Ovary (tissue), 3 donors: Measurements from ENCODE around the gene MOBP.

ENCODE experiments used
- POLR2A ChIP-seq: fragments of 450-650 bp; IDR thresholded peaks from one replicate; pipeline ENCODE4 v1.6.1; 2017; ENCODE audit warnings: antibody characterized with exemption, mild to moderate bottlenecking, moderate library complexity
- TF ChIP-seq, protein P1 (sequence below), 3 donors: fragments of 450-650 bp in 2 of 3; fragments of 200-600 bp in 1 of 3; IDR thresholded peaks; one replicate each; pipeline versions ENCODE4 v1.5.1 to v1.8.0; 2016 to 2022; ENCODE audit warnings: antibody characterized with exemption in 3 of 3, mild to moderate bottlenecking in 1 of 3
- donor health status: DM: no; HTN: no; CAD: no.

DNA sequence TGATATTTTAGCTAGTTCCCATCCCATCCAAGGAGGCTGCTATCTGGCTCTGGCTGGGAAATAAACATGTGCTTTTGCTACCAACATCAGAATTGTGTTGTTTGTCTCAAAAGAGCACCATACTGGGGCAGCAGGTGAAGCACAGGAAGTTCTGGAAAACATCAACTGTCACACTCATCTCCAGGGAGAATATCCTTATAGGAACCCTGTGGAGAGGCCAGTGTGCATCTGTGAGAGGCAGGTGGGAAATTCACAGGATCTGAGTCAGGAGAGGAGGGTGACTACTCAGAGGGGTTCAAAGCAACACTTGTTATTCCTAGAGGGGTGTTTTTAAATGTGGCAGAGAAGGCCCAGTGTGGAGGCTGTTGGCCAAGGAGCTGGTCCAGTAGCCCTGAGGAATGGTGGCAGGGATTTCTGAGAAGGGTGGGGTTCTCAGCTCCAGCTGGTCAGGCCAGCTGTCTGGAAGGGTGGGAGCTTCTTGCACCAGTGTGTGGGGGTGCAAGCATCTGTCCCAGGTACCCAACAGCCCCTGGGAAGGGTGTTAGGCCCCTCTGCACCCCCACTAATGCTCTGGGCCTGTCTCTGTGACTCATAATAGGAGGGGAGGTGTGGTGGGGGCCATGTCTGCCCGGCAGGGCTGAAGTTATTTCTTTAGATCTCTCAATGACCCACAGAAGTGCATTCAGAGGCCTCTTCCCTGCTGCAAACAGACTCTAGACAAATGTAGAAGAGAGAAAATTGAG lies 32.3 kb upstream of the MOBP start:
- TF ChIP-seq POLR2A = no peak
- TF ChIP-seq, protein P1, sequence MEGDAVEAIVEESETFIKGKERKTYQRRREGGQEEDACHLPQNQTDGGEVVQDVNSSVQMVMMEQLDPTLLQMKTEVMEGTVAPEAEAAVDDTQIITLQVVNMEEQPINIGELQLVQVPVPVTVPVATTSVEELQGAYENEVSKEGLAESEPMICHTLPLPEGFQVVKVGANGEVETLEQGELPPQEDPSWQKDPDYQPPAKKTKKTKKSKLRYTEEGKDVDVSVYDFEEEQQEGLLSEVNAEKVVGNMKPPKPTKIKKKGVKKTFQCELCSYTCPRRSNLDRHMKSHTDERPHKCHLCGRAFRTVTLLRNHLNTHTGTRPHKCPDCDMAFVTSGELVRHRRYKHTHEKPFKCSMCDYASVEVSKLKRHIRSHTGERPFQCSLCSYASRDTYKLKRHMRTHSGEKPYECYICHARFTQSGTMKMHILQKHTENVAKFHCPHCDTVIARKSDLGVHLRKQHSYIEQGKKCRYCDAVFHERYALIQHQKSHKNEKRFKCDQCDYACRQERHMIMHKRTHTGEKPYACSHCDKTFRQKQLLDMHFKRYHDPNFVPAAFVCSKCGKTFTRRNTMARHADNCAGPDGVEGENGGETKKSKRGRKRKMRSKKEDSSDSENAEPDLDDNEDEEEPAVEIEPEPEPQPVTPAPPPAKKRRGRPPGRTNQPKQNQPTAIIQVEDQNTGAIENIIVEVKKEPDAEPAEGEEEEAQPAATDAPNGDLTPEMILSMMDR (IDR thresholded peaks at IDR 0.05) = no peak
